Colonic mucosa (tissue), 4 donors: Measurements from ENCODE around the gene PPFIBP2. TPM values are rescaled to one million over a fixed set of nuclear protein-coding genes. Genes with fewer than 3 reads are reported as not detected.

Source experiments
- DNase-seq: peaks from one replicate; pipeline ENCODE4 v3.0.0-alpha.2; 2020
- H3K27ac ChIP-seq: fragments of 200-600 bp; one replicate; pipeline ENCODE4 v1.8.0; 2021
- H3K27me3 ChIP-seq: fragments of 200-600 bp; one replicate; pipeline ENCODE4 v1.8.0; 2021
- H3K36me3 ChIP-seq: fragments of 200-600 bp; one replicate; pipeline ENCODE4 v1.8.0; 2021
- H3K4me1 ChIP-seq: fragments of 200-600 bp; one replicate; pipeline ENCODE4 v1.8.0; 2021; ENCODE audit warnings: mild to moderate bottlenecking
- H3K4me3 ChIP-seq: fragments of 200-600 bp; one replicate; pipeline ENCODE4 v1.8.0; 2021
- H3K9ac ChIP-seq, 2 donors: one replicate each; pipeline ENCODE4 v1.7.0; 2013; ENCODE audit warnings: control low read depth in 2 of 2, low read depth in 2 of 2, low read length in 2 of 2
- H3K9me3 ChIP-seq: fragments of 200-600 bp; one replicate; pipeline ENCODE4 v1.8.0; 2021
- intact Hi-C: fragments of 100-400 bp; cut with DNase I; formaldehyde crosslinking; loops from one replicate; pipeline ENCODE4 v1.14.1; 2022
- total RNA-seq, 2 donors: library from RNA; stranded (reverse); fragmentation: NEBNext Ultra II Directional in 1 of 2; extraction: Animal tissue kit (Norgen Biotek cat#: 25700) in 1 of 2; gene quantifications; one replicate each; pipeline ENCODE4 v1.2.1, GENCODE V29; 2021
- TF ChIP-seq, protein P1 (sequence below): fragments of 200-600 bp; IDR thresholded peaks from one replicate; pipeline ENCODE4 v1.8.0; 2022; ENCODE audit warnings: antibody characterized with exemption, mild to moderate bottlenecking
- donor health status: healthy.
- donor health status: DM: no; HTN: no; CAD: no.
- donor health status: DM: no; HTN: no; CAD: no.

The PPFIBP2 gene
- total RNA-seq, 2 donors from 2014 or later: 54.0 to 67.9 TPM

DNA sequence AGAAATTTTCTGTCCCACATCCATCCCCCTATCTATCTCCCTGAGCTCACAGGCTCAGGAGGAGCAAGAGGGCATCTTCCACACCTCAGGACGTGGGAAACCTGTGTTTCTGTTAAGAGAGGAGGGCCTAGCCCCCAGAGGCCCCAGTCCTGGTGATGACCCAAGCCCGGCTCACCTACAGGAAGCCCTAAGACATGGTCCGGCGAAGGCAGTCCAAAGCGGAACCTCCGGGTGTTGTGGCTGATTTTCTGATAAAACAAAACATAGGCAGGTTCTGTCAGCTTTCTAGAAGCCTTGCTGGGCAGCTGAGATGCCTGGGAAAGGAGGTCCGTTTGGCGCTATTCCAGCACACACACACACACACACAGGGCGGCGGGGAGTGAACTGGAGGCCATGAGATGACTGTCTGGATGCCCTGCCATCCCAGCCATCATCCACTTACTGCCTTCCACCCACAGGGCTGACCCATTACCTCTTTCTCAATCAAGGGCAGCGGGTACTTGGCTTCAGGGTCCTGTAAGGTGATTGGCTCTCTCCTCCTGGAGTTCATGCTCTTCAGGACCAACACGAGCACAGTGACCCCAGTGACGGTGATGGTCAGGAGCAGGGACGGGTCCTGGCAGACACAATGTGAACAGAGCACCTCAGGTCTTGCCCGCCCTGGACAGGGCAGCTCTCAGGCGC is 158.6 kb downstream of the PPFIBP2 start:
- peak overlapping the region; percentile 79 for H3K4me3 ChIP-seq
- peaks cover 4% of the 10 kb centered on the region for H3K4me1 ChIP-seq
- no peaks in the 10 kb centered on the region for H3K9me3 ChIP-seq
- no peaks in the 10 kb centered on the region for H3K36me3 ChIP-seq
- intact Hi-C loops: no loop called here
- no peak for DNase-seq
- H3K9ac ChIP-seq: peak overlapping the region in 1 of 2 donors; percentile 72
- TF ChIP-seq, protein P1, sequence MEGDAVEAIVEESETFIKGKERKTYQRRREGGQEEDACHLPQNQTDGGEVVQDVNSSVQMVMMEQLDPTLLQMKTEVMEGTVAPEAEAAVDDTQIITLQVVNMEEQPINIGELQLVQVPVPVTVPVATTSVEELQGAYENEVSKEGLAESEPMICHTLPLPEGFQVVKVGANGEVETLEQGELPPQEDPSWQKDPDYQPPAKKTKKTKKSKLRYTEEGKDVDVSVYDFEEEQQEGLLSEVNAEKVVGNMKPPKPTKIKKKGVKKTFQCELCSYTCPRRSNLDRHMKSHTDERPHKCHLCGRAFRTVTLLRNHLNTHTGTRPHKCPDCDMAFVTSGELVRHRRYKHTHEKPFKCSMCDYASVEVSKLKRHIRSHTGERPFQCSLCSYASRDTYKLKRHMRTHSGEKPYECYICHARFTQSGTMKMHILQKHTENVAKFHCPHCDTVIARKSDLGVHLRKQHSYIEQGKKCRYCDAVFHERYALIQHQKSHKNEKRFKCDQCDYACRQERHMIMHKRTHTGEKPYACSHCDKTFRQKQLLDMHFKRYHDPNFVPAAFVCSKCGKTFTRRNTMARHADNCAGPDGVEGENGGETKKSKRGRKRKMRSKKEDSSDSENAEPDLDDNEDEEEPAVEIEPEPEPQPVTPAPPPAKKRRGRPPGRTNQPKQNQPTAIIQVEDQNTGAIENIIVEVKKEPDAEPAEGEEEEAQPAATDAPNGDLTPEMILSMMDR: no peak
- no peak overlapping the region for H3K27ac ChIP-seq
- no peaks in the 10 kb centered on the region for H3K27me3 ChIP-seq

- TF ChIP-seq, protein P1: no peak
- Histone ChIP-seq H3K9me3 (no peaks in the 10 kb centered on the region), H3K4me1 (peaks cover 4% of the 10 kb centered on the region), H3K9ac (peak within 1 kb of the TSS; percentile 68 to 72), H3K4me3 (peak within 1 kb of the TSS; percentile 79), H3K36me3 (no peaks in the 10 kb centered on the region), H3K27me3 (no peaks in the 10 kb centered on the region), H3K27ac (peak within 1 kb of the TSS; percentile 65)
- peak; percentile 85 for DNase-seq
- intact Hi-C loops: no loop called here
Measured at GRCh38 chr11:7672960-7673723, 159.3 kb downstream of the PPFIBP2 start, which contains the start of gene CYB5R2. TSS of gene CYB5R2 (minus strand) at chr11:7673500. CDS start at chr11:7672825, 675 bp downstream.

DNA sequence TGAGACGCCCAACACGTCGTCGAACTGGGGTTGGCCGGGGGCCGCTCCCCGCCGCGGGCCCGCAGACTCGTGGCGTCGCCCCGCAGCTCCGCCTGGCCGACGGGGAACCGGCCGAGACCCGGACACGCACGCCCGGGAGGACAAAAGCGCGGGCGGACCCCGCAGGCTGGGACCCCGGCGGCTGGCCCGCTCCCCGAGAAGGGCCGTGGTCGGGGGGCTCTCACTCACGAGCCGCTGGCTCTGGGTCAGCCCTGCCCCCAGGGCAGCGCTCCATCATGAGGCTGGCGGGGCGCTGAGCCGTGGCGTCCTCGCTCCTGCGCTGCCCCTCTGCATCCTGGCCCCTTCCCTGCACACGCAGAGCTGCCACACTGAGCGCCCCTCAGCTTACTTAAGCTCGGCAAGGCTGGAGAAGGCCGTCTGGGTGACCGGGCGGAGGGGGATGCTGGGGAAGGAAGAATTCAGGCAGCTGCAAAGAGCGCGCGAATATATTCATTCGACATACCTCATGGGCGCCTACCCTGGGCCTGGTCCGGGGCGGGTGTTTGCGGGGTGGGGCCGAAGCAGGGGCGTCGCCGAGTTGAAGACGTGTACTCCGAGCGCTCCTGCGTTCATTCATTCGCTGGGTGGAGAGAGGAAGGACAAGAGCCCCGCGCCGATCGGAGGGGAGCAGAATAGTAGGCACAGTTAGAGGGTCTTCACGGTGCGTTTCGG is 160.1 kb downstream of the PPFIBP2 start:
- H3K9me3 ChIP-seq: no peaks in the 10 kb centered on the region
- intact Hi-C loops: no loop called here
- peak overlapping the region; percentile 68 to 72 for H3K9ac ChIP-seq
- H3K36me3 ChIP-seq: no peaks in the 10 kb centered on the region
- H3K4me3 ChIP-seq: peak overlapping the region; percentile 79
- no peaks in the 10 kb centered on the region for H3K27me3 ChIP-seq
- peak; percentile 84 for DNase-seq
- TF ChIP-seq, protein P1: no peak
- H3K27ac ChIP-seq: peak overlapping the region; percentile 65
- H3K4me1 ChIP-seq: peaks cover 4% of the 10 kb centered on the region

GRCh38 chr11:7675631-7676030 is 161.8 kb downstream of the PPFIBP2 start:
- peaks cover 4% of the 10 kb centered on the region for H3K4me1 ChIP-seq
- H3K36me3 ChIP-seq: no peaks in the 10 kb centered on the region
- TF ChIP-seq, protein P1: no peak
- no peak overlapping the region for H3K4me3 ChIP-seq
- H3K9ac ChIP-seq: no peak overlapping the region
- H3K27me3 ChIP-seq: no peaks in the 10 kb centered on the region
- H3K27ac ChIP-seq: no peak overlapping the region
- no peaks in the 10 kb centered on the region for H3K9me3 ChIP-seq
- no peak for DNase-seq
- intact Hi-C loops: no loop called here

DNA sequence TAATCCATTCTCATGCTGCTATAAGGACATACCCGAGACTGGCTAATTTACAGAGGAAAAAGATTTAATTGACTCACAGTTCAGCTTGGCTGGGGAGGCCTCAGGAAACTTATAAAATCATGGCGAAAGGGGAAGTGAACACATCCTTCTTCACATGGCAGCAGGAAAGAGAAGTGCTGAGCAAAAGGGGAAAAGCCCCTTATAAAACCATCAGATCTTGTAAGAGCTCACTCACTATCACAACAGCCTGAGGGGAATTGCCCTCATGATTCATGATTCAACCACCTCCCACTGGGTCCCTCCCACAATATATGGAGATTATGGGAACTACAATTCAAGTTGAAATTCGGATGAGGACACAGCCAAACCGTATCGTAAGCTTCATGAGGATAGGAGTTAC is 163.3 kb downstream of the PPFIBP2 start:
- no peaks in the 10 kb centered on the region for H3K36me3 ChIP-seq
- TF ChIP-seq, protein P1: no peak
- intact Hi-C loops: no loop called here

More for the DNA sequence above, 163.3 kb downstream of the PPFIBP2 start:
- H3K4me3 ChIP-seq: no peak overlapping the region
- no peaks in the 10 kb centered on the region for H3K27me3 ChIP-seq
- H3K9me3 ChIP-seq: no peaks in the 10 kb centered on the region
- H3K9ac ChIP-seq: no peak overlapping the region
- DNase-seq: no peak
- no peak overlapping the region for H3K27ac ChIP-seq
- H3K4me1 ChIP-seq: peaks cover 4% of the 10 kb centered on the region
